ENCODE results near the gene TELO2. TPM values are rescaled to one million over a fixed set of nuclear protein-coding genes. Genes with fewer than 3 reads are reported as not detected.

Gene TELO2
- total and polyA plus RNA-seq, 4 donors, result 12.9 to 19.3 (median 16.2) TPM

GRCh38 chr16:1559446-1559975 is 66.4 kb downstream of the TELO2 start:
- H3K27me3 ChIP-seq (ENCODE audit: control insufficient read depth in 4 of 4, insufficient read depth in 4 of 4, low read length in 3 of 4), result no peaks in the 10 kb centered on the region
- DNase-seq (ENCODE audit: low spot score), result no peak
- no peak overlapping the region for H3K27ac ChIP-seq (ENCODE audit: low read depth in 1 of 2, low read length in 2 of 2)
- H3K4me3 ChIP-seq (ENCODE audit: low read depth in 1 of 3, low read length in 3 of 3), result no peak overlapping the region
- peaks cover 0 to 48% (median 12%) of the 10 kb centered on the region in 4 donors for H3K36me3 ChIP-seq (ENCODE audit: control insufficient read depth in 4 of 4, insufficient read depth in 3 of 4, low read depth in 1 of 4, low read length in 3 of 4)
- WGBS, result 87% methylated on average over 18 of the region's 18 CpGs
- no peak overlapping the region for H3K9ac ChIP-seq (ENCODE audit: low read depth in 1 of 2, low read length in 2 of 2)
- peaks cover 0 to 2% (median 0%) of the 10 kb centered on the region in 4 donors for H3K4me1 ChIP-seq (ENCODE audit: control insufficient read depth in 4 of 4, insufficient read depth in 4 of 4, low read length in 3 of 4)
- TF ChIP-seq HNF4G (IDR thresholded peaks at IDR 0.05), result no peak
- TF ChIP-seq SP1 (IDR thresholded peaks at IDR 0.05), result no peak
- TF ChIP-seq RXRA (IDR thresholded peaks at IDR 0.05), result no peak
- TF ChIP-seq RAD21 (IDR thresholded peaks at IDR 0.05), result no peak
- no peak for TF ChIP-seq HNF4A (conservative IDR thresholded peaks at IDR 0.05)
- no peak for TF ChIP-seq MAX (IDR thresholded peaks at IDR 0.05)
- TF ChIP-seq NR2F2 (IDR thresholded peaks at IDR 0.05), result no peak
- TF ChIP-seq EGR1 (IDR thresholded peaks at IDR 0.05; ENCODE audit: low read depth in 2 of 2), result no peak
- no peak for TF ChIP-seq ATF3 (IDR thresholded peaks at IDR 0.05)
- no peak for TF ChIP-seq TAF1 (conservative IDR thresholded peaks at IDR 0.05)
- no peak for TF ChIP-seq ZBTB33 (IDR thresholded peaks at IDR 0.05)
- no peak for TF ChIP-seq JUND (IDR thresholded peaks at IDR 0.05)
- TF ChIP-seq FOXA2 (IDR thresholded peaks at IDR 0.05), result no peak
- TF ChIP-seq CTCF (IDR thresholded peaks at IDR 0.05; ENCODE audit: low read depth, low read length, missing input control), result no peak
- no peak for TF ChIP-seq YY1 (IDR thresholded peaks at IDR 0.05)
- TF ChIP-seq GABPA (IDR thresholded peaks at IDR 0.05 in 1 of 2, conservative IDR thresholded peaks at IDR 0.05 in 1 of 2), result no peak
- no peak for TF ChIP-seq REST (IDR thresholded peaks at IDR 0.05)
- no peaks in the 10 kb centered on the region for H3K9me3 ChIP-seq (ENCODE audit: control insufficient read depth in 4 of 4, low read length in 3 of 4)

Other genes starting within 250 kb of the TELO2 start
- gene TPSD1, start 237.3 kb upstream of the TELO2 start, total RNA-seq, result under 1 TPM in 1 of 2 donors, not detected in 1; 0.28 TPM
- under 1 TPM in 1 of 2 donors, not detected in 1; 0.40 TPM for gene TPSD1, start 237.3 kb upstream of the TELO2 start, polyA plus RNA-seq
- gene UBE2I, start 183.7 kb upstream of the TELO2 start, total RNA-seq, result 10 to 100 TPM; 21.8 to 23.9 TPM
- 10 to 100 TPM; 19.4 to 23.2 TPM for gene UBE2I, start 183.7 kb upstream of the TELO2 start, polyA plus RNA-seq
- 1 to 10 TPM; 2.3 to 2.8 TPM for gene BAIAP3, start 159.7 kb upstream of the TELO2 start, total RNA-seq
- gene BAIAP3, start 159.7 kb upstream of the TELO2 start, polyA plus RNA-seq, result 1 to 10 TPM; 1.6 to 3.8 TPM
- gene TSR3, start 141.5 kb upstream of the TELO2 start, total RNA-seq, result 10 to 100 TPM; 20.3 to 29.5 TPM
- 10 to 100 TPM; 28.3 to 29.9 TPM for gene TSR3, start 141.5 kb upstream of the TELO2 start, polyA plus RNA-seq
- gene GNPTG, start 141.4 kb upstream of the TELO2 start, total RNA-seq, result 10 to 100 TPM; 24.4 to 31.4 TPM
- 10 to 100 TPM; 50.7 to 79.6 TPM for gene GNPTG, start 141.4 kb upstream of the TELO2 start, polyA plus RNA-seq
- 10 to 100 TPM in 1 of 2 donors, 1 to 10 TPM in 1; 7.1 to 14.7 TPM for gene UNKL, start 78.7 kb upstream of the TELO2 start, total RNA-seq
- gene UNKL, start 78.7 kb upstream of the TELO2 start, polyA plus RNA-seq, result 1 to 10 TPM; 3.5 to 6.1 TPM
- 1 to 10 TPM; 6.9 to 8.9 TPM for gene UQCC4, start 72.6 kb upstream of the TELO2 start, total RNA-seq
- 10 to 100 TPM; 13.8 to 16.4 TPM for gene UQCC4, start 72.6 kb upstream of the TELO2 start, polyA plus RNA-seq
- 1 to 10 TPM in 1 of 2 donors, under 1 TPM in 1; 0.50 to 4.7 TPM for gene PERCC1, start 62.3 kb upstream of the TELO2 start, total RNA-seq
- not detected for gene PERCC1, start 62.3 kb upstream of the TELO2 start, polyA plus RNA-seq
- gene CCDC154, start 48.8 kb upstream of the TELO2 start, total RNA-seq, result under 1 TPM in 1 of 2 donors, not detected in 1; 0.42 TPM
- under 1 TPM; 0.18 to 0.39 TPM for gene CCDC154, start 48.8 kb upstream of the TELO2 start, polyA plus RNA-seq
- gene CLCN7, start 18.3 kb upstream of the TELO2 start, total RNA-seq, result 10 to 100 TPM; 26.1 to 34.4 TPM
- gene CLCN7, start 18.3 kb upstream of the TELO2 start, polyA plus RNA-seq, result 10 to 100 TPM; 13.9 to 36.2 TPM
- under 1 TPM; 0.08 to 0.61 TPM for gene PTX4, start 4.4 kb upstream of the TELO2 start, total RNA-seq
- not detected for gene PTX4, start 4.4 kb upstream of the TELO2 start, polyA plus RNA-seq
- 10 to 100 TPM in 1 of 2 donors, 1 to 10 TPM in 1; 3.5 to 11.7 TPM for gene TMEM204, start 40.3 kb downstream of the TELO2 start, total RNA-seq
- 10 to 100 TPM in 1 of 2 donors, 1 to 10 TPM in 1; 9.8 to 14.4 TPM for gene TMEM204, start 40.3 kb downstream of the TELO2 start, polyA plus RNA-seq
- gene IFT140, start 118.7 kb downstream of the TELO2 start, total RNA-seq, result 1 to 10 TPM; 5.4 to 8.1 TPM
- 1 to 10 TPM; 1.3 to 2.1 TPM for gene IFT140, start 118.7 kb downstream of the TELO2 start, polyA plus RNA-seq
- 1 to 10 TPM; 6.0 to 6.4 TPM for gene CRAMP1, start 119.0 kb downstream of the TELO2 start, total RNA-seq
- 1 to 10 TPM; 1.1 to 2.5 TPM for gene CRAMP1, start 119.0 kb downstream of the TELO2 start, polyA plus RNA-seq
- 10 to 100 TPM; 31.0 to 32.6 TPM for gene JPT2, start 184.9 kb downstream of the TELO2 start, total RNA-seq
- 10 to 100 TPM in 1 of 2 donors, 1 to 10 TPM in 1; 7.4 to 25.8 TPM for gene JPT2, start 184.9 kb downstream of the TELO2 start, polyA plus RNA-seq
- 10 to 100 TPM; 10.1 to 43.0 TPM for gene MAPK8IP3, start 212.8 kb downstream of the TELO2 start, total RNA-seq
- 1 to 10 TPM; 4.1 to 8.5 TPM for gene MAPK8IP3, start 212.8 kb downstream of the TELO2 start, polyA plus RNA-seq